Testis (tissue), 2 donors: Measurements from ENCODE around the gene LRRC38.

Source experiments
- POLR2A ChIP-seq: fragments of 450-650 bp; IDR thresholded peaks from one replicate; pipeline ENCODE4 v1.6.1; 2017; ENCODE audit warnings: antibody characterized with exemption, mild to moderate bottlenecking, moderate library complexity
- TF ChIP-seq, protein P1 (sequence below), 3 experiments: fragments of 450-650 bp in 2 of 3; fragments of 200-600 bp in 1 of 3; sonication (generic) in 1 of 3; IDR thresholded peaks; one replicate each; pipeline ENCODE4 v1.5.1; 2016 to 2019; ENCODE audit warnings: antibody characterized with exemption in 3 of 3, mild to moderate bottlenecking in 2 of 3, moderate library complexity in 1 of 3

DNA sequence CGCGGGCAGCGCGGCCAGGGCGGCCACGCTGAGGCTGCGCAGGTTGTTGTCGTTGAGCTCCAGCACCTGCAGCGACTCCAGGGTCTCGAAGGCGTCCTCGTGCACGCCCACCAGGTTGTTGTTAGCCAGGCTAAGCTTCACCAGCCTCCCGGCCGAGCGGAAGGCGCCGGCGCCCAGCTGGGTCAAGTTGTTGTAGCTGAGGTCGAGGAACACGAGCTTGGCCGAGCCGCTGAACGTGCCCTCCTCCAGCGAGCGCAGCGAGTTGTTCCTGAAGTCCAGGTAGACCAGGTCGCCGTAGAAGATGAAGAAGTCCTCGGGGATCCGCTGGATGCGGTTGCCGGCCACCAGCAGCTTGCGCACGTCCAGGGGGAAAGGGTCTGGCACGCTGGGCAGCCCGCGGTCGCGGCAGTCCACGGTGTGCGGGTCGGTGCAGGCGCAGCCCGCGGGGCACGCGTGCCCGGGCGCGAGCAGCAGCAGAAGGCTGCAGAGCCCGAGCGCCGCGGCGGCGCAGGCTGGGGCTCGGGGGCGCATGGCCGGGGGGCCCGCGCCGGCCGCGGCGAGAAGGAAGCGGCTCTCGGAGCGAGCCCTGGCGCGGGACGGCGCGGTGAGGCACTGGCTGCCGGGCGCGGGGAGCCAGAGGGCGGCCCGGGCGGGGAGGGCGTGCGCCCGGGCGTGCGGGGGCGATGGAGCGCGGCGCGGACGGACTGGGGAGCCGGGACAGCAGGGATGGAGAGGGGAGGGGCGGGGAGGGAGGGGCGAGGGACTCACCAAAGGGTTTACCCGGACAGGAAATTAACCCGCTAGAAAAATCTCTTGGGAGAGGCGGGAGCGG is 524 bp downstream of the LRRC38 start:
- TF ChIP-seq, protein P1, sequence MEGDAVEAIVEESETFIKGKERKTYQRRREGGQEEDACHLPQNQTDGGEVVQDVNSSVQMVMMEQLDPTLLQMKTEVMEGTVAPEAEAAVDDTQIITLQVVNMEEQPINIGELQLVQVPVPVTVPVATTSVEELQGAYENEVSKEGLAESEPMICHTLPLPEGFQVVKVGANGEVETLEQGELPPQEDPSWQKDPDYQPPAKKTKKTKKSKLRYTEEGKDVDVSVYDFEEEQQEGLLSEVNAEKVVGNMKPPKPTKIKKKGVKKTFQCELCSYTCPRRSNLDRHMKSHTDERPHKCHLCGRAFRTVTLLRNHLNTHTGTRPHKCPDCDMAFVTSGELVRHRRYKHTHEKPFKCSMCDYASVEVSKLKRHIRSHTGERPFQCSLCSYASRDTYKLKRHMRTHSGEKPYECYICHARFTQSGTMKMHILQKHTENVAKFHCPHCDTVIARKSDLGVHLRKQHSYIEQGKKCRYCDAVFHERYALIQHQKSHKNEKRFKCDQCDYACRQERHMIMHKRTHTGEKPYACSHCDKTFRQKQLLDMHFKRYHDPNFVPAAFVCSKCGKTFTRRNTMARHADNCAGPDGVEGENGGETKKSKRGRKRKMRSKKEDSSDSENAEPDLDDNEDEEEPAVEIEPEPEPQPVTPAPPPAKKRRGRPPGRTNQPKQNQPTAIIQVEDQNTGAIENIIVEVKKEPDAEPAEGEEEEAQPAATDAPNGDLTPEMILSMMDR (IDR thresholded peaks at IDR 0.05), result no peak
- TF ChIP-seq POLR2A, result no peak
